Spleen (tissue), 7 donors: Measurements from ENCODE around the gene TNFSF8.

Experiments used
- POLR2A ChIP-seq, 3 donors: fragments of 450-650 bp; IDR thresholded peaks; one replicate each; pipeline ENCODE4 v1.5.1; 2017; ENCODE audit warnings: antibody characterized with exemption in 3 of 3, mild to moderate bottlenecking in 1 of 3
- POLR2AphosphoS5 ChIP-seq, 3 donors: sonication (generic); formaldehyde crosslinking; IDR thresholded peaks; one replicate each; pipeline ENCODE4 v1.5.1; 2017; ENCODE audit warnings: antibody characterized with exemption in 3 of 3
- TF ChIP-seq, protein P1 (sequence below), 11 experiments: fragments of 200-600 bp in 7 of 11; fragments of 450-650 bp in 4 of 11; sonication (generic) in 4 of 11; IDR thresholded peaks in 8 of 11; conservative IDR thresholded peaks in 3 of 11; 1 replicate in 7 of 11; 2 replicates in 4 of 11; pipeline versions ENCODE4 v1.4.0 to v1.8.0; 2016 to 2021; ENCODE audit warnings: antibody characterized with exemption in 11 of 11, inconsistent platforms in 4 of 11, mild to moderate bottlenecking in 1 of 11
- donor health status: DM: no; HTN: no; CAD: no; lungs with moderate emphysema.
- donor health status: DM: no; HTN: no; CAD: no.
- donor health status: DM: no; HTN: no; CAD: no.

GRCh38 chr9:114925039-114925438, 5.4 kb downstream of the TNFSF8 start:
- no peak for TF ChIP-seq POLR2A (IDR thresholded peaks at IDR 0.05)
- TF ChIP-seq, protein P1, sequence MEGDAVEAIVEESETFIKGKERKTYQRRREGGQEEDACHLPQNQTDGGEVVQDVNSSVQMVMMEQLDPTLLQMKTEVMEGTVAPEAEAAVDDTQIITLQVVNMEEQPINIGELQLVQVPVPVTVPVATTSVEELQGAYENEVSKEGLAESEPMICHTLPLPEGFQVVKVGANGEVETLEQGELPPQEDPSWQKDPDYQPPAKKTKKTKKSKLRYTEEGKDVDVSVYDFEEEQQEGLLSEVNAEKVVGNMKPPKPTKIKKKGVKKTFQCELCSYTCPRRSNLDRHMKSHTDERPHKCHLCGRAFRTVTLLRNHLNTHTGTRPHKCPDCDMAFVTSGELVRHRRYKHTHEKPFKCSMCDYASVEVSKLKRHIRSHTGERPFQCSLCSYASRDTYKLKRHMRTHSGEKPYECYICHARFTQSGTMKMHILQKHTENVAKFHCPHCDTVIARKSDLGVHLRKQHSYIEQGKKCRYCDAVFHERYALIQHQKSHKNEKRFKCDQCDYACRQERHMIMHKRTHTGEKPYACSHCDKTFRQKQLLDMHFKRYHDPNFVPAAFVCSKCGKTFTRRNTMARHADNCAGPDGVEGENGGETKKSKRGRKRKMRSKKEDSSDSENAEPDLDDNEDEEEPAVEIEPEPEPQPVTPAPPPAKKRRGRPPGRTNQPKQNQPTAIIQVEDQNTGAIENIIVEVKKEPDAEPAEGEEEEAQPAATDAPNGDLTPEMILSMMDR (IDR thresholded peaks at IDR 0.05 in 8 of 11, conservative IDR thresholded peaks at IDR 0.05 in 3 of 11): no peak
- TF ChIP-seq POLR2AphosphoS5 (IDR thresholded peaks at IDR 0.05): no peak
